Measurements from ENCODE around the gene HBE1. TPM values are rescaled to one million over a fixed set of nuclear protein-coding genes. Genes with fewer than 3 reads are reported as not detected.
A peak's percentile ranks its signal among the peaks of the same experiment; 100 is the strongest.

Gene HBE1
- total and polyA plus RNA-seq, 9 of the 15 experiments (the other 6 are each of a cell fraction or from before 2014, with no cell fraction given): 612 to 10,250 (median 2,181) TPM

- no peak for TF ChIP-seq ZNF76 (CRISPR knock-in tag; IDR thresholded peaks at IDR 0.05; ENCODE audit: borderline replicate concordance)
- no peak for TF ChIP-seq STAG1 (CRISPR knock-in tag; IDR thresholded peaks at IDR 0.05; ENCODE audit: borderline replicate concordance)
- no peak for TF ChIP-seq ZBED1 (IDR thresholded peaks at IDR 0.05)
- TF ChIP-seq NFATC3 (IDR thresholded peaks at IDR 0.05): no peak
- TF ChIP-seq SRSF9 (IDR thresholded peaks at IDR 0.05; ENCODE audit: borderline replicate concordance, low read depth, low read length): no peak
- TF ChIP-seq ZNF707 (CRISPR knock-in tag; conservative IDR thresholded peaks at IDR 0.05): no peak
- TF ChIP-seq ASH1L (IDR thresholded peaks at IDR 0.05; ENCODE audit: borderline replicate concordance, low read depth, partially characterized antibody): no peak
- TF ChIP-seq RBM15 (IDR thresholded peaks at IDR 0.05; ENCODE audit: insufficient read depth, low read length): no peak
- no peak for TF ChIP-seq TCFL5 (CRISPR knock-in tag; conservative IDR thresholded peaks at IDR 0.05)
- no peak for TF ChIP-seq NR1H2 (CRISPR knock-in tag; IDR thresholded peaks at IDR 0.05)
- TF ChIP-seq E2F8 (IDR thresholded peaks at IDR 0.05; ENCODE audit: low read depth, partially characterized antibody): no peak
- TF ChIP-seq ZNF764 (CRISPR knock-in tag; IDR thresholded peaks at IDR 0.05; ENCODE audit: low read depth): no peak
- no peak for TF ChIP-seq HOXB6 (CRISPR knock-in tag; IDR thresholded peaks at IDR 0.05; ENCODE audit: borderline replicate concordance)
- TF ChIP-seq MNT (conservative IDR thresholded peaks at IDR 0.05): 0 out of 4 replicates have a peak, but pooled peaks of 1 of the 2 experiments have one; percentile 2
- TF ChIP-seq IRF2 (CRISPR knock-in tag; IDR thresholded peaks at IDR 0.05): no peak
- no peak for TF ChIP-seq RBBP5 (IDR thresholded peaks at IDR 0.05; ENCODE audit: borderline replicate concordance, insufficient read depth, low read length, poor library complexity, severe bottlenecking)
- TF ChIP-seq ZNF609 (CRISPR knock-in tag; IDR thresholded peaks at IDR 0.05; ENCODE audit: borderline replicate concordance): no peak
- TF ChIP-seq NR0B1 (IDR thresholded peaks at IDR 0.05; ENCODE audit: partially characterized antibody): no peak
Measured at GRCh38 chr11:5241458-5241857, 28.3 kb downstream of the HBE1 start (continued).

Data from K562 (cell line).